ENCODE data around the gene MYO5B. TPM values are rescaled to one million over a fixed set of nuclear protein-coding genes. Genes with fewer than 3 reads are reported as not detected.

Gene MYO5B
- total RNA-seq, 4 donors from 2014 or later, result 53.1 to 74.8 (median 55.2) TPM

DNA sequence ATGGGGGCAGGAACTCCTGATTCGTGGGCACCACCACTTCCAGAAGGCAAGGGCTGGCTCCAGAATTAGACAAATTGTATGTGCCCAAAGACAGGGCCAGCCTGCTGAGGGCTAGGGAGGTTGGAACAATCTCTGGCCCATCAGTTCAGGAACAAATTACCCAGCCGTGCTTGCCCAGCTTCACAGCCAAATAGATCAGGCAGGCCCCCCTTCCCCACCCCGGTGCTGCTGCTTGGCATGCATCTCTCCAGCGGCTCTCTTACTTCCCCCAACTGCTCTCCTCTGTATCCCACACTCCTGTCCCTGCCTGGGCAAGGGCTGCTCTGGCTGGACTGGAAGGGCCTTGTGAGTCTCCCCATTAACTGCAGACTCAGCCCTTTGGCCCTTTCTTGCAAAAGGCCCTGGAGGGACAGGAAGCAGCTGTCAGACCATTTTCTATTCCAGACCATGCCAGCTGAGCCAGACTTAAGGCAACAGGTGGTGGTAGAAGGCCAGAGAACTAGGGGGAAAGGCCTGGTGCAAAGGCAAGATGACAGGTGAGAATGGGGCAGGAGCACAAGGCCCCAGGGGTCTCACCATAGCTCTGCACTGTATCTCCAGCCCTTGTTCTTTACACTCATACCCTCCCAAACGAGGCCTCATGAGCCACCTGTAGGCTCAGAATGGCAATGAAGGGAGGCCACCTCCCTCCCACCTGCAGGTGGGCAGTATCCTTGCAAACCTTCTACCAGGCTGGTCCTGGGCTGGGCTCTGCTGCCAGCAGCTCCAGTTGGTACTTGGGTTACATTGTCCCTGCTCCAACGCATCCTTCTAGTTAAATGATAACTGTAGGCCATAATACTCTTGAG, 350.9 kb downstream of the MYO5B start:
- DNase-seq (ENCODE audit: low spot score in 2 of 2), result no peak
- TF ChIP-seq POLR2A (IDR thresholded peaks at IDR 0.05), result no peak
- TF ChIP-seq, protein P1, sequence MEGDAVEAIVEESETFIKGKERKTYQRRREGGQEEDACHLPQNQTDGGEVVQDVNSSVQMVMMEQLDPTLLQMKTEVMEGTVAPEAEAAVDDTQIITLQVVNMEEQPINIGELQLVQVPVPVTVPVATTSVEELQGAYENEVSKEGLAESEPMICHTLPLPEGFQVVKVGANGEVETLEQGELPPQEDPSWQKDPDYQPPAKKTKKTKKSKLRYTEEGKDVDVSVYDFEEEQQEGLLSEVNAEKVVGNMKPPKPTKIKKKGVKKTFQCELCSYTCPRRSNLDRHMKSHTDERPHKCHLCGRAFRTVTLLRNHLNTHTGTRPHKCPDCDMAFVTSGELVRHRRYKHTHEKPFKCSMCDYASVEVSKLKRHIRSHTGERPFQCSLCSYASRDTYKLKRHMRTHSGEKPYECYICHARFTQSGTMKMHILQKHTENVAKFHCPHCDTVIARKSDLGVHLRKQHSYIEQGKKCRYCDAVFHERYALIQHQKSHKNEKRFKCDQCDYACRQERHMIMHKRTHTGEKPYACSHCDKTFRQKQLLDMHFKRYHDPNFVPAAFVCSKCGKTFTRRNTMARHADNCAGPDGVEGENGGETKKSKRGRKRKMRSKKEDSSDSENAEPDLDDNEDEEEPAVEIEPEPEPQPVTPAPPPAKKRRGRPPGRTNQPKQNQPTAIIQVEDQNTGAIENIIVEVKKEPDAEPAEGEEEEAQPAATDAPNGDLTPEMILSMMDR (IDR thresholded peaks at IDR 0.05), result no peak
- WGBS, 2 donors, result 75 to 82% methylated on average over 6 of the region's 6 CpGs
- intact Hi-C loops (cut with DNase I; ENCODE audit: low total_unique reads), result no loop called here
- no peak overlapping the region for H3K4me3 ChIP-seq (ENCODE audit: low read depth, poor library complexity, severe bottlenecking)

DNA sequence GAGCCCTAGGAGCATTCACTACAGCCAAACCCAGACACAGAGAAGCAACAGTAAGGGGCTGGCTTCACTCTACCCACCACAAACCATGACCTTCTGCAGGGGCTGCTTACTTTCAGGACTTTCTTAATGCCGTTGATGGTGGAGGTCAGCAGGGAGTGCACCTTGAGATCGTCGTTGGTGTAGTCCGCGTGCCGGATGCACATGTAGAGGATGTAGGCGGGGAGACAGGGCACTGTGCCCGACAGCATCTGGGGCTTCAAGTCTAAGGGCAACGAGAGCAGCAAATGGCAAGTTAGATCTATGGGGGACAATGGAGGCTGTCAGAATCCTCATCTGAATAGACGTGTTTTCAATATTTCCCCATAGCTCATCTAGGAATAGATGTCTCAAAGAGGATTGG, 351.8 kb downstream of the MYO5B start:
- no peak overlapping the region for H3K4me3 ChIP-seq (ENCODE audit: low read depth, poor library complexity, severe bottlenecking)
- no peak for DNase-seq (ENCODE audit: low spot score in 2 of 2)
- TF ChIP-seq, protein P1 (IDR thresholded peaks at IDR 0.05), result no peak
- TF ChIP-seq POLR2A (IDR thresholded peaks at IDR 0.05), result no peak
- intact Hi-C loops (cut with DNase I; ENCODE audit: low total_unique reads), result no loop called here
- 82 to 91% methylated on average over 10 of the region's 10 CpGs for WGBS, 2 donors

DNA sequence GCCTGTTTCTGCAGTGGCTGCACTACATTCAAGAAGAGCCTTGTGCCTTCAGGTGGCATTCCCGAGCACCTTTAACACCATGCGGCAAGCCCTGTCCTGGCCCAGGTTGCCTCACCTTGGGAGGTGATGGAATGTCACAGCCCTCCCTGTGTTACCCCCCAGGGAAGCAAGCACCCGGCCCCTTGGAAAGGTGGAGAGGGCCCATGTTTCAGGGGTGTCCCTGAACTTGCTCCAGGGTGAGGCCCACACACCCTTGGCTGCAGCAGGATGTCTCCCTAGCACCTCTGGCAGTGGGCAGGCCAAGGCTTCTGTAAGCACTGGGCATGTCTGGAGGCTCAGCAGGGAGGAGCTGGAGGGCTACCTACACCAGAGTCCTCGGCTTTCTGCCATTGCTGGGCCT, 352.3 kb downstream of the MYO5B start:
- WGBS, 2 donors, result 89 to 92% methylated on average over 3 of the region's 4 CpGs
- no peak overlapping the region for H3K4me3 ChIP-seq (ENCODE audit: low read depth, poor library complexity, severe bottlenecking)
- intact Hi-C loops (cut with DNase I; ENCODE audit: low total_unique reads), result no loop called here
- no peak for DNase-seq (ENCODE audit: low spot score in 2 of 2)
- TF ChIP-seq, protein P1 (IDR thresholded peaks at IDR 0.05), result no peak
- TF ChIP-seq POLR2A (IDR thresholded peaks at IDR 0.05), result no peak

DNA sequence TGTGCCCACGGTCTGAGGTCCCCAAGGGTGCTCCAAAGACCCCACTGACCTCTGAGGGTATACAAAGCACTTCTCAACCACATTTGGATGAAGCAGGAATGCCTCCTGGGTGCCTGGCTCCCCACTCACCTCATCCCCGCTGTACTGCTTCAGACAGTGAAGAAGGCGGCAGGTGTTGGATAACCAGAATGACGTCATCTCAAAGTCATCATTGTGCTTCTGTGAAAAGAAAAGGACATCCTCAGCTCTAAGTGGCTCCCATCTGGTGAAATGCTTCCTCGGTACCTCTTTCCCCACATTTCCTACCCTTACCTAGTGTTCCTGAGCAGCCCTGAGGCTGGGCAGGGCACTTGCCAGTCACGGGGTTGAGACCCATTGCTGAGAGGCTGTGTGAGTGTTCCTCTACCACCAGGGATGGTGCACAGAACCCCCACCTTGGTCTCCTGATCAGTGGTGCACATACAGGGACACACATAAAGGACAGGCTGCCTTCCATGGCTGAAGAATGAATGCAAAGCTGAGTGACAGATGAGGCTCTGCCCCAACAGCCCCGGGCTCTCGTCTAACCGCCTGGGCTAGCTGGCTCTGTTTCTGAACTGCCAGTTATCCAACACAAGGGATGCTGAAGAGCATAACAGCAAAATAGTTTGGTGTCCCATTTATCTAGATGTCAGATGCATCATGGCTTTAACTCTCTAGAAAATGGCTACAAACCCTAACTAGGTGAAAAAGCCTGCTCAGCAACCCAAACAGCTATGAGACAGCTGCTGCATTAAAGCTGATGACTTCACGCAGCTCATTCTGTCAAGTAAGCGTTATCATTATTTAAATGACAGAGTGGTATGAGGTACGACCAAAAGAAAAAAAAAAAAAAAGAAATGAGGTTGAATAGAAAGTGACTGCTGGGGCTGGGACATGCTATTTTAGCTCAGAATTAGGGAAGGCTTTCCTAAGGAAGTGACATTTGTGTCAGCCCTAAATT, 353.4 kb downstream of the MYO5B start:
- H3K4me3 ChIP-seq (ENCODE audit: low read depth, poor library complexity, severe bottlenecking), result no peak overlapping the region
- DNase-seq (ENCODE audit: low spot score in 2 of 2), result no peak
- intact Hi-C loops (cut with DNase I; ENCODE audit: low total_unique reads), result no loop called here
- 83 to 85% methylated on average over 12 of the region's 12 CpGs for WGBS, 2 donors
- TF ChIP-seq, protein P1 (IDR thresholded peaks at IDR 0.05), result no peak
- no peak for TF ChIP-seq POLR2A (IDR thresholded peaks at IDR 0.05)

DNA sequence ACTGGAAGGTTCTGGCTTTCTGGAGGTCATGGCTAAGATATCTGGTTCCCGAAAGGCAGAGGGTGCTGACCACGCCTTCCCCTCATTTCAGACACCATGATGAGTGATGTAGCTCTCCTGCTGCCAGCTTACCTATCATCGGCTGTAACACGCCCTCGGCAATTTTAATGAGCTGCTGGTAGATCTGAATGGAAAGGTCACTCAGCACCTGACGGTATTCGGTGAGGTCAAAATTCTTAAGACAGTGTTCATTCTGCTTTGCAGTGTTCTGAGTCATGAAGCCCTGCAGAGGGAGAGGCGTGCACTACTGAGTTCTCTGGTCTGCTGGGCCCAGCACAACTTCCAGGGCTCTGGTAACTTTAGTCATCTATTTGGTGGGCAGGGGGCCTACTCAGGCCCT, 355.9 kb downstream of the MYO5B start:
- TF ChIP-seq, protein P1 (IDR thresholded peaks at IDR 0.05), result no peak
- no peak for TF ChIP-seq POLR2A (IDR thresholded peaks at IDR 0.05)
- intact Hi-C loops (cut with DNase I; ENCODE audit: low total_unique reads), result no loop called here
- H3K4me3 ChIP-seq (ENCODE audit: low read depth, poor library complexity, severe bottlenecking), result no peak overlapping the region
- WGBS, 2 donors, result 90 to 97% methylated on average over 8 of the region's 8 CpGs
- no peak for DNase-seq (ENCODE audit: low spot score in 2 of 2)

Data from lower leg skin (tissue), 4 donors.